K562 (cell line): ENCODE measurements around the gene FARP2.

Source experiments
- BRF1 ChIP-seq: IDR thresholded peaks from 3 replicates; pipeline ENCODE4 v1.6.1; 2011; ENCODE audit warnings: borderline replicate concordance, mild to moderate bottlenecking; ENCODE audit not compliant: insufficient read length; ENCODE audit errors: extremely low read depth
- CBFB ChIP-seq: sonication (generic); formaldehyde crosslinking; IDR thresholded peaks from 2 replicates; pipeline ENCODE4 v1.4.0; 2020; ENCODE audit warnings: mild to moderate bottlenecking, missing genetic modification reagents
- CBX3 ChIP-seq, 2 experiments: IDR thresholded peaks; 1 replicate in 1 of 2; 2 replicates in 1 of 2; pipeline ENCODE4 v1.6.1; 2012; ENCODE audit warnings: inconsistent platforms in 2 of 2, low read length in 2 of 2, borderline replicate concordance in 1 of 2, control low read depth in 1 of 2
- EZH2 ChIP-seq: IDR thresholded peaks from 2 replicates; pipeline ENCODE4 v1.6.1; 2012; ENCODE audit warnings: low read depth, mild to moderate bottlenecking, inconsistent platforms, low read length, borderline replicate concordance
- FOXK1 ChIP-seq: sonication (generic); formaldehyde crosslinking; IDR thresholded peaks from 2 replicates; pipeline ENCODE4 v1.8.0; 2022; ENCODE audit warnings: missing genetic modification reagents, mild to moderate bottlenecking, borderline replicate concordance
- MAZ ChIP-seq, 2 experiments: fragments of 450-650 bp in 1 of 2; sonication (generic) in 1 of 2; formaldehyde crosslinking; IDR thresholded peaks in 1 of 2; conservative IDR thresholded peaks in 1 of 2; 2 replicates each; pipeline versions ENCODE4 v1.4.0 to v1.5.0; 2020; ENCODE audit warnings: mild to moderate bottlenecking in 1 of 2, missing genetic modification reagents in 1 of 2
- RAD21 ChIP-seq, 2 experiments: fragments of 250-450 bp in 1 of 2; fragments of 450-650 bp in 1 of 2; sonication (Bioruptor Pico) in 1 of 2; formaldehyde crosslinking in 1 of 2; IDR thresholded peaks in 1 of 2; conservative IDR thresholded peaks in 1 of 2; 2 replicates each; pipeline versions ENCODE4 v1.4.0 to v1.8.0; 2020 to 2022; ENCODE audit warnings: mild to moderate bottlenecking in 2 of 2, moderate library complexity in 1 of 2
- SAFB ChIP-seq: fragments of 200-400 bp; formaldehyde crosslinking; IDR thresholded peaks from 2 replicates; pipeline ENCODE4 v1.6.1; 2017; ENCODE audit warnings: low read depth, low read length, borderline replicate concordance
- TEAD2 ChIP-seq: fragments of 450-650 bp; IDR thresholded peaks from 2 replicates; pipeline ENCODE4 v1.6.1; 2016; ENCODE audit warnings: missing genetic modification characterization, control low read depth, missing compliant biosample characterization
- ZBED1 ChIP-seq: IDR thresholded peaks from 2 replicates; pipeline ENCODE4 v1.6.1; 2014
- ZNF224 ChIP-seq: sonication (generic); formaldehyde crosslinking; IDR thresholded peaks from 2 replicates; pipeline ENCODE4 v1.8.0; 2022; ENCODE audit warnings: mild to moderate bottlenecking, missing genetic modification reagents
- TF ChIP-seq, protein P1 (sequence below): fragments of 250-450 bp; sonication (Bioruptor Pico); IDR thresholded peaks from 2 replicates; pipeline ENCODE4 v1.6.1; 2021; ENCODE audit warnings: mild to moderate bottlenecking
- TF ChIP-seq, protein P2 (sequence below): sonication (generic); formaldehyde crosslinking; IDR thresholded peaks from 2 replicates; pipeline ENCODE4 v1.8.0; 2023; ENCODE audit warnings: mild to moderate bottlenecking, missing genetic modification reagents

DNA sequence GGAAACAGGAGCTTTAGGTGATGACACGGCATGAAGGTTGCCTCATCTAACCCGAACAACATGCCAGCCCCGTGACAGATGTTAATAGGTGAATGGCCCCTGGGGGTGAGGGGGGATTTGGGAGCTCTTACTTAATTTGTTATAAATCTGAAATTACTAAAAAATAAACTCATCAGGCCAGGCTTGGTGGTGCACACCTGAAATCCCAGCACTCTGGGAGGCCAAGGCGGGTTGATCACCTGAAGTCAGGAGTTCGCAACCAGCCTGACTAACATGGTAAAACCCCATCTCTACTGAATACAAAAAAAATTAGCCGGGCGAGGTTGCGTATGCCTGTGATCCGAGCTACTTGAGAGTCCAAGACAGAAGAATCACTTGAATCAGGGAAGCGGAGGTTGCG, 146.2 kb downstream of the FARP2 start:
- TF ChIP-seq SAFB (no peak), BRF1 (no peak), RAD21 (CRISPR knock-in tag; conservative IDR thresholded peaks at IDR 0.05 in 1 of 2, IDR thresholded peaks at IDR 0.05 in 1 of 2) (no peak), CBFB (CRISPR knock-in tag) (no peak), CBX3 (IDR thresholded peaks at IDR 0.05; ENCODE audit: borderline replicate concordance in 1 of 2, low read length in 2 of 2) (no peak), MAZ (CRISPR knock-in tag; conservative IDR thresholded peaks at IDR 0.05 in 1 of 2, IDR thresholded peaks at IDR 0.05 in 1 of 2) (no peak), TEAD2 (no peak), FOXK1 (CRISPR knock-in tag) (no peak), ZNF224 (CRISPR knock-in tag) (no peak), EZH2 (no peak), ZBED1 (no peak)
- TF ChIP-seq, protein P1, sequence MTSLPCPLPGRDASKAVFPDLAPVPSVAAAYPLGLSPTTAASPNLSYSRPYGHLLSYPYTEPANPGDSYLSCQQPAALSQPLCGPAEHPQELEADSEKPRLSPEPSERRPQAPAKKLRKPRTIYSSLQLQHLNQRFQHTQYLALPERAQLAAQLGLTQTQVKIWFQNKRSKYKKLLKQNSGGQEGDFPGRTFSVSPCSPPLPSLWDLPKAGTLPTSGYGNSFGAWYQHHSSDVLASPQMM (CRISPR knock-in tag) = no peak
- TF ChIP-seq, protein P2, sequence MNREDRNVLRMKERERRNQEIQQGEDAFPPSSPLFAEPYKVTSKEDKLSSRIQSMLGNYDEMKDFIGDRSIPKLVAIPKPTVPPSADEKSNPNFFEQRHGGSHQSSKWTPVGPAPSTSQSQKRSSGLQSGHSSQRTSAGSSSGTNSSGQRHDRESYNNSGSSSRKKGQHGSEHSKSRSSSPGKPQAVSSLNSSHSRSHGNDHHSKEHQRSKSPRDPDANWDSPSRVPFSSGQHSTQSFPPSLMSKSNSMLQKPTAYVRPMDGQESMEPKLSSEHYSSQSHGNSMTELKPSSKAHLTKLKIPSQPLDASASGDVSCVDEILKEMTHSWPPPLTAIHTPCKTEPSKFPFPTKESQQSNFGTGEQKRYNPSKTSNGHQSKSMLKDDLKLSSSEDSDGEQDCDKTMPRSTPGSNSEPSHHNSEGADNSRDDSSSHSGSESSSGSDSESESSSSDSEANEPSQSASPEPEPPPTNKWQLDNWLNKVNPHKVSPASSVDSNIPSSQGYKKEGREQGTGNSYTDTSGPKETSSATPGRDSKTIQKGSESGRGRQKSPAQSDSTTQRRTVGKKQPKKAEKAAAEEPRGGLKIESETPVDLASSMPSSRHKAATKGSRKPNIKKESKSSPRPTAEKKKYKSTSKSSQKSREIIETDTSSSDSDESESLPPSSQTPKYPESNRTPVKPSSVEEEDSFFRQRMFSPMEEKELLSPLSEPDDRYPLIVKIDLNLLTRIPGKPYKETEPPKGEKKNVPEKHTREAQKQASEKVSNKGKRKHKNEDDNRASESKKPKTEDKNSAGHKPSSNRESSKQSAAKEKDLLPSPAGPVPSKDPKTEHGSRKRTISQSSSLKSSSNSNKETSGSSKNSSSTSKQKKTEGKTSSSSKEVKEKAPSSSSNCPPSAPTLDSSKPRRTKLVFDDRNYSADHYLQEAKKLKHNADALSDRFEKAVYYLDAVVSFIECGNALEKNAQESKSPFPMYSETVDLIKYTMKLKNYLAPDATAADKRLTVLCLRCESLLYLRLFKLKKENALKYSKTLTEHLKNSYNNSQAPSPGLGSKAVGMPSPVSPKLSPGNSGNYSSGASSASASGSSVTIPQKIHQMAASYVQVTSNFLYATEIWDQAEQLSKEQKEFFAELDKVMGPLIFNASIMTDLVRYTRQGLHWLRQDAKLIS = no peak
